Posterior cingulate gyrus (tissue), 11 donors: Measurements from ENCODE around the gene DOCK9.
"Not testable (repeated sequence)": the region's sequence is repeated elsewhere in the genome, so short reads cannot be mapped to it uniquely, and the experiment has no call there.

ENCODE experiments used
- DNase-seq, 10 donors: peaks; one replicate each; pipeline versions ENCODE4 v3.0.0 to v3.0.0-alpha.2; 2020 to 2021; ENCODE audit warnings: mixed read lengths in 3 of 10
- intact Hi-C: fragments of 100-400 bp; cut with DNase I; formaldehyde crosslinking; loops from one replicate; pipeline ENCODE4 v1.15.1; 2023

Gene DOCK9

DNA sequence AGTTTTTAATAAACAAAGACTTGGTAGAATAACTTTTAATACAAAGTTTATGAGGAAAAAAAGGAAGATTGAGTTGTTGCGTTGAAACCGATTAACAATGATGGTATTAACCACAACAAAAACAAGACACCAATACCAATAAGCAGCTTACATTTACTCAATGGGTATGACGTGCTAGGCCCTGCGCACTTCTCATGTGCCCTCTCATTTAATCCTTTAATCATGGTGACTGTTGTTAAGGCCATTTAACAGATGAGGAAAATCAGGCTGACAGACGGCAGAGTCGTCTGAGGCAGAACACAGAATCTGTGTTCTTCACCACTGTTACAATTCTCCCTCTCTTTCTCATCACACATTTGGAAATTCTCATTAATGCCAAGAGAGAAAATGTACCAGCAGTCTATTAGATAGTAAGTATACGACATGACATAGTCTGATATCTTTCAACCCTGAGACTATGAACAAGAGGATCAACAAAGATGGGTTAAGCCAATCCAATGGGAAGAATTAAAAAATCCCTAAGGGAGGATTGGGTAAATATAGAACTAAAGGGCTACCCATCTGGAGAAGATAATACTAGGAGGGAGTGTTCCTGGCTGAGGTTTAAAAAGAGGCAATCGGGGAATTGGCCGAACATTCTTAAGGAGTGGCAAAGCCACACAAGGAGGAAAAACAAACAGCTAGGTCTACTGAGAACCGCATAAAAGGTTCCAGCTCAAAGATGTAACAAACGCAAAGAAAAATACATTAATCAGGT is 54.0 kb downstream of the DOCK9 start:
- intact Hi-C loops, result no loop called here
- no peak for DNase-seq

- DNase-seq, result no peak
- intact Hi-C loops, result no loop called here
Observed at GRCh38 chr13:98922306-98922705, 55.6 kb downstream of the DOCK9 start.

DNA sequence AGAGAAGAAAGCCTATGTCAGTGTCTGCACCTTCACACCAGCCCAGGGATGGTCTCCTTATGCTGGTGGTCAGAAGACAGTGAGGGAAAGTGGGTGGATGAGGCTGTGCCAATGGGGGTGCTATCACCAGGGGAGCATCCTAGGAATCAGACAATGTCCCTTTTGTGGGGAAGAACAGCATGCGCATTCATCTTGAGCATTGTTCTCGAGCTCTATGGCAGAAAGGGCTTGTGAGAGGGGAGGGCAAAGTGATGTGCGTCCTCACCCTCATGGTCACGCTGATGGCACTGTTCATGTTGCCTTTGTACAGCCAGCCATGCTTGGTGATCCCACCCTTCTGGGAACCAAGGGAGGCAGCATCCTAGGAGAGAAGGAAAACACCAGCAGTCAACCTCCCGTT is 56.1 kb downstream of the DOCK9 start:
- intact Hi-C loops, result no loop called here
- DNase-seq, result peak in 9 of 10 donors; percentile 21 to 87 (median 62)

DNA sequence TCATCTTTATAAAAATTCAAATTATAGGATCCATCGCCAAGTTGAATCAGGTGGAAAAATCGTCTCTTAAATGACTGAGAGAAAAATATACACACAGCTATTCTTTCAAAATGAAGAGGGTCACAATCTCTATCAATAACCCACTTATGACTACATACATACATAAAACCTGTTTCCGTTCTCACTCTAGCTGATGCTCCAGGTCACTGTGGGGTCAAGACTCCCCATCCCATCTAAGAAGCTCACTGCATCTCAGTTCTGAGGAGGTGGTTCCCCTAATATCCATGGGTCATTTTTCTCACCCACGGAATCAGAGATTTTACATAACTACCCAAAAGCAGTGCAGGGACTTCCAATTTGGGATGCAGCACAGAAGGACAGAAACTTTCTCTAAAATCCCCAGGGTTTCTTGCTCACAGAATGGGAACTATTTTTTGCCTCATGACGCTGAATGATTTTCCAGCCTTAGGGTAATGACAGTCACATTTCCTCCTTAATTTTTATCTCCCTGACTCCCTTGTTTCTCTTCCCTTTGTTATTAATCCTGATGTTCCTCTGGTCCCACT is 56.8 kb downstream of the DOCK9 start:
- no peak for DNase-seq
- intact Hi-C loops, result no loop called here

DNA sequence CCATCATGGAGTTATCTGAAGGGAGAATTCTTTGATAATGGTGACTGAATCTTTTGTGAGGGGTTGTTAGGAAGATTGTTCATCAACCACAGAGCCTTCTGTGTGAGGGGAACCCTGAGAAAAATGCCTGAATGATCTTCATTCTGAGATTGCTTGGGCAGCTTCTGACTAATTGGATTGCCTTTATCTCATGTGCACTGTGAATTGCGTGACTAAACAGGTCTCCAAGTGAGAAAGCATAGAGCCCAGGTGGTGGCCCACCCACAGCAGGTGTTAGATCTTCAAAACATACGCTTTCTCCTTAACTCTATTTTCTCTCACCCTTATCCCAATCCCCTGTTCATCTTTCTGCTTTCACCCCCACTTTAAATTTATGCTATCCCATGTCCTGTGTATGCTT is 58.3 kb downstream of the DOCK9 start:
- intact Hi-C loops, result no loop called here
- no peak for DNase-seq

GRCh38 chr13:98918771-98919170 is 59.1 kb downstream of the DOCK9 start:
- intact Hi-C loops, result no loop called here
- DNase-seq, result no peak

GRCh38 chr13:98917116-98917515 is 60.7 kb downstream of the DOCK9 start:
- intact Hi-C loops, result no loop called here
- no peak for DNase-seq

GRCh38 chr13:98916403-98916802 is 61.5 kb downstream of the DOCK9 start:
- no peak for DNase-seq
- intact Hi-C loops, result no loop called here

DNA sequence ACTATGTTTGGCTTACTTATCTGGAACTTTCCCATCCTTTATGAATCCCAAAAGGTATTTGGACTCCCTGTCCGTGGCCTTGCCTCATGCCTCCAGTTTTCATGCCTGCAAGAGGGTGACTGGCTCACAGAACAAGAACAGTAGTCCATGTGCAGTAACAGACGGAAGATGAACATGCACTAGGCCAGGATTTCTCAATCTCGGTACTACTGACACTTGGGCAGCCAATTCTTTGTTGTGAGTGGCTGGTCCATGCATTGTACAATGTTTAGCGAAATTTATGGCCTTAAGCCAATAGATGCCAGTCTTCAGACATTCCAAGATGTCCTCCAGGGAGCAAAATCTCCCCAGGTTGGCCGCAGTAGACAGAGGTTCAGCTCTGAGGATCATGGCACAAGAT is 61.9 kb downstream of the DOCK9 start:
- no peak for DNase-seq
- intact Hi-C loops, result no loop called here

DNA sequence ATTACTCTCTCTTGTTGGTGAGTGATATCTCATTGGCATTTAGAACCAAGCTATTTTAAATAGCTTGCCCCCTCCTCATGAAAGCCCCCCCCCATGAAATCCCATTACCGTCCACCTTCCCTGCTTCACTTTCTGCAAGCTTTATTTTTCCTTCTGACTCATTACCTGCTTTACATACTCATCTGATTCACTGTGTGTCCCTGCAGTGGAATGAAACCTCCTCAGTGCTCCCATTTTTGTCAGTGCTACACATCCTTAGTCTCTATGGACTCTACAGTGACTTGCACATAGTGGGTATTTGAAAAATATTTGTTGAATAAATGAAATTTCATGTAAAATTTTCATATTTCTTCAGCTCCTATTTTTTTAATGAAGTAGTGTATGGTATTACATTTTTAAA is 62.3 kb downstream of the DOCK9 start:
- DNase-seq, result no peak
- intact Hi-C loops, result no loop called here

DNA sequence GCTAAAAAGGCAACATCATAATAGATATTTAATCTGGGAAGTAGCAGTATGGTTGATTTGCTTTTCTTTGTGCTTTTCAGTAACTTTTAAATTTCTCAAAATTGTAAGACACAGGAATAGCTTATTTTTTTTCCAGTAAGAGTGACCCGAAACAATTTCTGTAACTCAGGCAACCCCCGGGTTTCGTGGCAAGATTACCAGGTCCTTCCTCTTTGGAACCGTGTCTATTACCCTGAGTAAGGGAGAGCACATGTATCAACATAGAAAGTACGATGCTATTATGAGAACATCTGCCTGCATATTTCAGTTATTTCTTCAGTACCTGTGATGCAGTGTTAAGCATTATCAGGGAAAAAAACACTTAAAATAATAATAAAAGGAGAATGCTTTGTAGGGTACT is 64.1 kb downstream of the DOCK9 start:
- intact Hi-C loops, result no loop called here
- no peak for DNase-seq

DNA sequence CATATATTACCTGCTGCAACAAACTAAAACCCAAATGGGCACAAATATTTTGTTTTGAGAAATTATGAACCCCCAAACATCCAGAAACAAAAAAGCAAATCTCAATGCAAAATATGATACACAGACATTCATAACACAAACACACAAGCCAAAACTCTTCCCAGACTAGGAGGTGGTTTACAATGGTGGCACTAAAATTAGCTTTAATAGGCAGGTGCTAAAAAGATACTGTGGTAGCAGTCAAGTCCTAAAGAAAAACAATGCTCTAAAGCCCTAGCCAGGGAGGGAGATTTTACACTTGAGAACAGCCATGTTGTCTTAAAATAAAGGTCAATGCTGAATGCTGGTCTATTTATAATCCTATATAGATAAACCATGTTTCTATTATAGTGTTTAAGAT is 65.0 kb downstream of the DOCK9 start:
- no peak for DNase-seq
- intact Hi-C loops, result no loop called here

DNA sequence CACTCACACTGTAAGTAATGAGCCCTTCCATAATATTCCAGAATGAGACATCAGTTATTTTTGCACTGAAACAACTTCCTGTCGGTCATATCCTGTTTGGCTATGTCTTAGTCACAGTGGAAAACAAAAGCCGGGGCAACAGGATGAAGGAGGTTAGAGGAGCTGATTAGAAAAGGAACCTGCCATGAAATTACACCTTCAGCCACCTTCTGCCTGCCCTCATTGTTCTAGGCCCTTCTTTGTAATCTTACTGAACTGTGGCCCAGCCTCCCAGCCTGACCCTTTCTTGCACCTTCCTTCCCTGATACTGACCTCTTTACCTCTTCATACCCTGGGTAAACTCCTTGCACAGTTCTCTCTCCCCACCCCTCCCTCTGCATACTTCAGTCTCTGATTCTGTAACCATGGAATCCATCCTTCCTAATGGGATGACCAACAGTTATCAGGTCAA is 67.3 kb downstream of the DOCK9 start:
- no peak for DNase-seq
- intact Hi-C loops, result no loop called here

- intact Hi-C loops, result no loop called here
- no peak for DNase-seq
Observed at GRCh38 chr13:98909016-98909415, 68.8 kb downstream of the DOCK9 start.

- intact Hi-C loops, result no loop called here
Observed at GRCh38 chr13:98906746-98907502, 70.9 kb downstream of the DOCK9 start.

GRCh38 chr13:98905199-98905598 is 72.7 kb downstream of the DOCK9 start:
- intact Hi-C loops, result no loop called here
- DNase-seq, result no peak

More at GRCh38 chr13:98906746-98907502, 70.9 kb downstream of the DOCK9 start:
- DNase-seq, result no peak

- intact Hi-C loops, result no loop called here
- DNase-seq, result no peak
Observed at GRCh38 chr13:98900442-98900841, 77.4 kb downstream of the DOCK9 start.

- DNase-seq, result no peak
- intact Hi-C loops, result no loop called here
Observed at GRCh38 chr13:98897706-98898105, 80.2 kb downstream of the DOCK9 start.

- intact Hi-C loops, result no loop called here
- DNase-seq, result no peak
Observed at GRCh38 chr13:98896868-98897144, 81.1 kb downstream of the DOCK9 start.

DNA sequence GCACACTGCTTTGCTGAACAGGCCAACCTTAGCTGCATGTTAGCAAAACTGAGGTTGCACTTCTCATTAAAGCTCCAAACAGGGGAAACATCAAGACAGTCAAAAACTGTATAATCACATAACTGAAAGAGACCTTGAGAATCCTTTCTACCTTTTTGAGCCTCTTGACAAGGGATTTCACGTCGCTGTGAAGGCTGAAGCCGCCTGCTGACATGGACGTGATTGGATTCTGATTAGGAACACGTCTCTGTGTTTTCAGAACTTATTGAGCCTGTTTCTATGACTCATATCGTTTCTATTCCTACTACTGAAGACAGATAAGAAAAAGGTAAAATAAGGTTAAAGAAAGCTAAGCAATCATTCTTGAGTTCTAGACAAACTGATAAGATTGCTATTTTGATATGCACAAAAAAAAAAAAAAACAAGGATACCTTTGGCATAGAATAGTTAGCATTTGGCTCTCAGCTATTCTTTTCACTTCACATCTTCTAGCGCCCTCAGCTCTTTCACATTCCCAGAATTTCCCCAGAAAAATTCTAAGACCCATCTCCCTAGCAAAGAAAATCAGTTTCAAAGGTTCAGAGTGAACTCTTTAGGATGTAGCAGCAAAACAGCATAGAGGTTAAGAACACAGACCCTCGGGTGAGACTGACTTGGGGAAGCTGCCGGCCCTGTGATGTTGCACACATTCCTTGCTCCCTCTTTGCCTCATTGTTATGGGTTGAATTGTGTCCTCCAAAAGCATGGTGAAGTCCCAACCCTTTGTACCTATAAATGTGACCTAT is 81.6 kb downstream of the DOCK9 start:
- DNase-seq, result no peak
- intact Hi-C loops, result no loop called here

DNA sequence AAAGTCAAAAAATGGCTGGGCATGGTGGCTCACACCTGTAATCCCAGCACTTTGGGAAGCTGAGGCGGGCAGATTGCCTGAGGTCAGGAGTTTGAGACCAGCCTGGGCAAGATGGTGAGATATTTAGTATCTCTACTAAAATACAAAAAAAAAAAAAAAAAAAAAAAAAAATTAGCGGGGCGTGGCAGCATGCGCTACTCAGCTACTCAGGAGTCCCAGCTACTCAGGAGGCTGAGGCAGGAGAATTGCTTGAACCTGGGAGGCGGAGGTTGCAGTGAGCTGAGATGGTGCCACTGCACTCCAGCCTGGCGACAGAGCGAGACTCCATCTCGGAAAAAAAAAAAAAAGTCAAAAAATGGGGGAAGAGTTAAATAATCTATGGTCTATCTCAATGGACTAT is 83.0 kb downstream of the DOCK9 start:
- intact Hi-C loops, result loop anchor here (5.0 kb wide), 1 partner anchor 82 kb away; the partner anchor contains the start of gene DOCK9
- DNase-seq, result not testable (repeated sequence)
